ENCODE data around the gene PGPEP1.
A peak's percentile ranks its signal among the peaks of the same experiment; 100 is the strongest.

The PGPEP1 gene

GRCh38 chr19:18340190-18340989 lies at the start of gene PGPEP1:
PGPEP1 (plus strand) TSS chr19:18340598; CDS start chr19:18340682, 84 bp downstream.
- DNase-seq: peak; percentile 72

GRCh38 chr19:18291019-18291524 lies 49.3 kb upstream of the PGPEP1 start:
- DNase-seq: no peak

- peak; percentile 93 for DNase-seq
Observed at GRCh38 chr19:18291590-18292461, 48.6 kb upstream of the PGPEP1 start.

GRCh38 chr19:18292462-18292809 lies 48.0 kb upstream of the PGPEP1 start:
- DNase-seq: peak; percentile 52

- DNase-seq: peak; percentile 76
Observed at GRCh38 chr19:18292810-18293641, 47.4 kb upstream of the PGPEP1 start.

GRCh38 chr19:18293642-18294466 lies 46.5 kb upstream of the PGPEP1 start:
- DNase-seq: no peak

GRCh38 chr19:18294467-18294864 lies 45.9 kb upstream of the PGPEP1 start:
- peak; percentile 95 for DNase-seq

GRCh38 chr19:18295034-18295451 lies 45.4 kb upstream of the PGPEP1 start:
- DNase-seq: no peak

- DNase-seq: no peak
Observed at GRCh38 chr19:18297308-18297707, 43.1 kb upstream of the PGPEP1 start.

- peak; percentile 34 for DNase-seq
Observed at GRCh38 chr19:18298601-18299000, 41.8 kb upstream of the PGPEP1 start.

- no peak for DNase-seq
Observed at GRCh38 chr19:18299654-18300053, 40.7 kb upstream of the PGPEP1 start.

- DNase-seq: no peak
Observed at GRCh38 chr19:18300930-18301717, 39.3 kb upstream of the PGPEP1 start.

- no peak for DNase-seq
Observed at GRCh38 chr19:18301718-18302111, 38.7 kb upstream of the PGPEP1 start.

GRCh38 chr19:18304208-18304457 lies 36.3 kb upstream of the PGPEP1 start:
- no peak for DNase-seq

- peak; percentile 90 for DNase-seq
Observed at GRCh38 chr19:18304458-18305310, 35.7 kb upstream of the PGPEP1 start.

- no peak for DNase-seq
Observed at GRCh38 chr19:18306209-18306887, 34.0 kb upstream of the PGPEP1 start.

GRCh38 chr19:18306888-18307260 lies 33.5 kb upstream of the PGPEP1 start:
- no peak for DNase-seq

- no peak for DNase-seq
Observed at GRCh38 chr19:18307271-18307681, 33.1 kb upstream of the PGPEP1 start.

GRCh38 chr19:18308051-18308947 lies 32.1 kb upstream of the PGPEP1 start:
- DNase-seq: no peak

Data from activated CD4-positive, alpha-beta T cell treated with anti-CD3 and anti-CD28 coated beads for 48 hours (primary cell).